Measurements from ENCODE around the gene GNAS. TPM values are rescaled to one million over a fixed set of nuclear protein-coding genes. Genes with fewer than 3 reads are reported as not detected.

Gene GNAS
- total RNA-seq, 2 donors from 2014 or later: 1,246 to 1,267 TPM

DNA sequence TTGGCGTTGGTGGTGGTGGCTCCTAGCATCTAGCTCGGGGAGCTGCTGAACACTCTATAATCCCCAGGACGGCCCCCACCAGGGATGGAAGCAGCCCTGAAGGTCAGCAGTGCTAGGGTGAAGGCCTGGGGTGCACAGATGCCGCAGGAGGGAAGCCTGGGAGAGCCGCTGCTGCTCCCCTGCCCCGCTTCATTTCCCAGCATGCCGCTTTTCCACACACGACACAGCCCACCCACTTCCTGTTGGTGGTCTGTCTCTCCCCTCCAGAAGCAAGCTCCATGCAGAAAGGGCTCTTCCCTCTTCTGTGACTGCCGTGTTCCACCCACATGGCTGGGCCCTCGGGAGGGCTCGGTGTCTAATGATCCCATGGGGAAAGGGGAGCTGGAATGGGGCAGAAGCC, 37.1 kb upstream of the GNAS start:
- Mint-ChIP-seq H3K4me3 (no peak overlapping the region), H3K4me1 (peaks cover 2% of the 10 kb centered on the region), H3K27ac (no peak overlapping the region), H3K36me3 (ENCODE audit: low read depth) (peaks cover 11% of the 10 kb centered on the region), H3K27me3 (ENCODE audit: insufficient read depth) (no peaks in the 10 kb centered on the region), H3K9me3 (no peaks in the 10 kb centered on the region)
- DNase-seq: no peak
- Histone ChIP-seq H3K36me3 (ENCODE audit: control insufficient read depth, insufficient read depth, low read length) (no peaks in the 10 kb centered on the region), H3K27me3 (ENCODE audit: control insufficient read depth, insufficient read depth, low read length, poor library complexity, severe bottlenecking) (no peaks in the 10 kb centered on the region), H3K27ac (ENCODE audit: low read depth, low read length) (no peak overlapping the region), H3K9ac (ENCODE audit: extremely low read depth, low read length, poor library complexity, severe bottlenecking) (no peak overlapping the region), H3K4me3 (ENCODE audit: low read length) (no peak overlapping the region), H3K9me3 (ENCODE audit: control insufficient read depth, low read length) (no peaks in the 10 kb centered on the region), H3K4me1 (ENCODE audit: control insufficient read depth, insufficient read depth, low read length) (no peaks in the 10 kb centered on the region)
- TF ChIP-seq, protein P1, sequence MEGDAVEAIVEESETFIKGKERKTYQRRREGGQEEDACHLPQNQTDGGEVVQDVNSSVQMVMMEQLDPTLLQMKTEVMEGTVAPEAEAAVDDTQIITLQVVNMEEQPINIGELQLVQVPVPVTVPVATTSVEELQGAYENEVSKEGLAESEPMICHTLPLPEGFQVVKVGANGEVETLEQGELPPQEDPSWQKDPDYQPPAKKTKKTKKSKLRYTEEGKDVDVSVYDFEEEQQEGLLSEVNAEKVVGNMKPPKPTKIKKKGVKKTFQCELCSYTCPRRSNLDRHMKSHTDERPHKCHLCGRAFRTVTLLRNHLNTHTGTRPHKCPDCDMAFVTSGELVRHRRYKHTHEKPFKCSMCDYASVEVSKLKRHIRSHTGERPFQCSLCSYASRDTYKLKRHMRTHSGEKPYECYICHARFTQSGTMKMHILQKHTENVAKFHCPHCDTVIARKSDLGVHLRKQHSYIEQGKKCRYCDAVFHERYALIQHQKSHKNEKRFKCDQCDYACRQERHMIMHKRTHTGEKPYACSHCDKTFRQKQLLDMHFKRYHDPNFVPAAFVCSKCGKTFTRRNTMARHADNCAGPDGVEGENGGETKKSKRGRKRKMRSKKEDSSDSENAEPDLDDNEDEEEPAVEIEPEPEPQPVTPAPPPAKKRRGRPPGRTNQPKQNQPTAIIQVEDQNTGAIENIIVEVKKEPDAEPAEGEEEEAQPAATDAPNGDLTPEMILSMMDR (conservative IDR thresholded peaks at IDR 0.05): no peak
- 85 to 95% methylated on average over 4 to 11 of the region's 11 CpGs for WGBS, 2 experiments (ENCODE audit: insufficient coverage in 1 of 2, insufficient read length in 1 of 2)

DNA sequence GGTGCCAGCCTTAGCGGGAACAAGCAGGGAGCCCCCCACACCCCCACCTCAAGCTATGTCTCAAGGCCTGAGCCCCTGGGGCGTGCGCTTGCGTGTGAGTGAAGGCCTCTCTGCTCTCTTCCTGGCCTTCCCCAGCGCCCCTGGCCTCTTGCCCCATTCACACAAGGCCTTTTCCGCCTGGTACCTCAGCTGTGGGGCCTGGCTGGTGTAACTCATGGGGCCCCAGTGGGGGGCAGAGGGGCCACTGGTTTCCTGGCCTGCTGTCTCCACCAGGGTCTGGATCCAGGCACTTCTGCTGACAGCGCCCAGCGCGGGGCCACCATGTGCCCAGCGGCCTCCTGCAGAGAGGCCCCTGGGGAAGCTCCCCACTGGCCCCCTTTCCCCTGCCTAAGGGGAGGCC, 36.5 kb upstream of the GNAS start:
- Histone ChIP-seq H3K27me3 (ENCODE audit: control insufficient read depth, insufficient read depth, low read length, poor library complexity, severe bottlenecking) (no peaks in the 10 kb centered on the region), H3K27ac (ENCODE audit: low read depth, low read length) (no peak overlapping the region), H3K36me3 (ENCODE audit: control insufficient read depth, insufficient read depth, low read length) (no peaks in the 10 kb centered on the region), H3K9ac (ENCODE audit: extremely low read depth, low read length, poor library complexity, severe bottlenecking) (no peak overlapping the region), H3K4me3 (ENCODE audit: low read length) (no peak overlapping the region), H3K9me3 (ENCODE audit: control insufficient read depth, low read length) (no peaks in the 10 kb centered on the region), H3K4me1 (ENCODE audit: control insufficient read depth, insufficient read depth, low read length) (no peaks in the 10 kb centered on the region)
- 93 to 96% methylated on average over 10 of the region's 10 CpGs for WGBS, 2 experiments (ENCODE audit: insufficient coverage in 1 of 2, insufficient read length in 1 of 2)
- Mint-ChIP-seq H3K36me3 (ENCODE audit: low read depth) (peaks cover 17% of the 10 kb centered on the region), H3K4me1 (peaks cover 2% of the 10 kb centered on the region), H3K27ac (no peak overlapping the region), H3K4me3 (no peak overlapping the region), H3K9me3 (peaks cover 3% of the 10 kb centered on the region), H3K27me3 (ENCODE audit: insufficient read depth) (no peaks in the 10 kb centered on the region)
- TF ChIP-seq, protein P1 (conservative IDR thresholded peaks at IDR 0.05): no peak
- no peak for DNase-seq

DNA sequence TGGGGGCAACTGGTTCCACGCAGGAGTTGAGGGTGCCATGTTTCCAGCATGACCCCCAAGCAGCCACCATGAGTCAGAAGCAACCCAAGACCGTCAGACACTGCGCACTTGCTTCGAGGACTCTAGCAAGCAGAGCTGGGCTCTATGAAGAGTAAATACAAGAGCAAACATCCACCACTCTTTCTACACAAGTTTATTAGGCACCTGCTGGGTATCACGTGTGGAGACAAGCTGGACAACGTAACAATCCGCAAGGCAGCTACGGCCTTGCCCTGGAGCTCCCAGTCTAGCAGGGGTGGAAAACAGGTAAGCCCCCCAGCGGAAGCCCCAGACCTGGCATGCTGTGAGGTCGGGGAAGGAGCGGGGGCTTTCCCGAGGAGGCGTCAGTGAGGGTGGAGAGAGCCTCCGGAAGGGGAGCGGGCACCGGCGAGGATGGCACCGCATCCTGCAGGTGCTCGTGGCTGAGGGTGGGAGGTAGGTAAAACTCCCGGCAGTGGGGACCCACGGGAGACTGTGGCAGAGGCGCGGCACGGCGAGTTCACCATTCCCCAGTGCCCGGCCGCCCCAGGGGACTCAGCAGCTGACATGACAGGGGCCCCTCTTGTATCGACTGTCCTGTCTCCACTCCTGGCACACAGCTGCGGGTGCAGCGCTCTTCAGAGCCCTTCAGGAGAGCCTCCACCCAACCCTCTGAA, 35.4 kb upstream of the GNAS start:
- Histone ChIP-seq H3K4me1 (ENCODE audit: control insufficient read depth, insufficient read depth, low read length) (no peaks in the 10 kb centered on the region), H3K9me3 (ENCODE audit: control insufficient read depth, low read length) (no peaks in the 10 kb centered on the region), H3K36me3 (ENCODE audit: control insufficient read depth, insufficient read depth, low read length) (no peaks in the 10 kb centered on the region), H3K27me3 (ENCODE audit: control insufficient read depth, insufficient read depth, low read length, poor library complexity, severe bottlenecking) (no peaks in the 10 kb centered on the region), H3K27ac (ENCODE audit: low read depth, low read length) (no peak overlapping the region), H3K4me3 (ENCODE audit: low read length) (no peak overlapping the region), H3K9ac (ENCODE audit: extremely low read depth, low read length, poor library complexity, severe bottlenecking) (no peak overlapping the region)
- TF ChIP-seq, protein P1 (conservative IDR thresholded peaks at IDR 0.05): no peak
- peaks cover 2% of the 10 kb centered on the region for H3K4me1 Mint-ChIP-seq
- DNase-seq: no peak
- 95 to 96% methylated on average over 14 to 30 of the region's 30 CpGs for WGBS, 2 experiments (ENCODE audit: insufficient coverage in 1 of 2, insufficient read length in 1 of 2)
- H3K9me3 Mint-ChIP-seq: peaks cover 3% of the 10 kb centered on the region
- H3K36me3 Mint-ChIP-seq (ENCODE audit: low read depth): peaks cover 23% of the 10 kb centered on the region
- H3K27ac Mint-ChIP-seq: peak overlapping the region; percentile 40
- no peaks in the 10 kb centered on the region for H3K27me3 Mint-ChIP-seq (ENCODE audit: insufficient read depth)
- H3K4me3 Mint-ChIP-seq: no peak overlapping the region
